HG02870 (cell line): ENCODE data around the gene THEM4.
"Not testable (repeated sequence)": the region's sequence is repeated elsewhere in the genome, so short reads cannot be mapped to it uniquely, and the experiment has no call there.

ENCODE experiments used
- ATAC-seq: cut with Tn5 transposase; IDR thresholded peaks from one replicate; pipeline ENCODE4 v1.9.1; 2021; ENCODE audit warnings: mild to moderate bottlenecking, moderate library complexity; ENCODE audit not compliant: unreplicated experiment

The THEM4 gene

GRCh38 chr1:151860504-151861187, 48.7 kb downstream of the THEM4 start:
- no peak for ATAC-seq

GRCh38 chr1:151859891-151860293, 49.4 kb downstream of the THEM4 start:
- ATAC-seq: no peak

GRCh38 chr1:151858886-151859665, 50.2 kb downstream of the THEM4 start:
- no peak for ATAC-seq

DNA sequence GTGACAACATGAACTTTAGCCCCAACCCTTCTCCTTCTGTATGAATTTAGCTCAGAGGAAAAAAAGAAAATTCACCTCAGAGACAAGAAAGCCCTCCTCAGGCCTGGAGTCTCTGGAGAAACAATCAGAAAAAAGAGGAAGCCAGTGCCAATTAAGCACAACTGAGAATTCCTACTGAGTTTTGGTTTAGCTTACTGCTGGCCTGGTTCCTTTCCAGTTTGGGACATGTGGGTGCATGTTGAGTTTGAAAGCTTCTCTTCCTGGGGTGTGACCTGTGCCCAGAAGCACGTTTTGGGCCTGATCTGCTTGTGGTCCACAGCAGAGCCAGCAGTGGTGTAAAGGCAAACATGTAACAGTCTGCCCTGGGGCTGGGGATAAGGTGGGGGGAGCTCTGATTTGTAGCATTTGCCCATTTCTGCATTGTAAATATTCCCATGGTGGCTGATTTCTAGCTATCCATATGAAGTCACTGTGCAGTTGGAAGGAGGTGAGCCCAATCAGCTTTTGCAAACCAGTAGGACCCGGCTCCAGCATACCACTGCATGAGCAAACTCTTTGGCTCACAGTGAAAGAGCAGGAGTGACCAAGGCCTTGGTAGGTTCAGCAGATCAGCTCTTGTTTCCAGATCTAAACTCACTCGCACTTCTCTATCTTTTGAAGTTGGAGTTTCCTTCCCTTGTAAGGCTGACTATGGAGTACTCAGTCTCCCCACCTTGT, 51.1 kb downstream of the THEM4 start:
- no peak for ATAC-seq

- no peak for ATAC-seq
These were observed 53.4 kb downstream of the THEM4 start for GRCh38 chr1:151855933-151856332.

GRCh38 chr1:151855516-151855915, 53.8 kb downstream of the THEM4 start:
- not testable (repeated sequence) for ATAC-seq

- no peak for ATAC-seq
These were observed 54.7 kb downstream of the THEM4 start for GRCh38 chr1:151854658-151855057.

DNA sequence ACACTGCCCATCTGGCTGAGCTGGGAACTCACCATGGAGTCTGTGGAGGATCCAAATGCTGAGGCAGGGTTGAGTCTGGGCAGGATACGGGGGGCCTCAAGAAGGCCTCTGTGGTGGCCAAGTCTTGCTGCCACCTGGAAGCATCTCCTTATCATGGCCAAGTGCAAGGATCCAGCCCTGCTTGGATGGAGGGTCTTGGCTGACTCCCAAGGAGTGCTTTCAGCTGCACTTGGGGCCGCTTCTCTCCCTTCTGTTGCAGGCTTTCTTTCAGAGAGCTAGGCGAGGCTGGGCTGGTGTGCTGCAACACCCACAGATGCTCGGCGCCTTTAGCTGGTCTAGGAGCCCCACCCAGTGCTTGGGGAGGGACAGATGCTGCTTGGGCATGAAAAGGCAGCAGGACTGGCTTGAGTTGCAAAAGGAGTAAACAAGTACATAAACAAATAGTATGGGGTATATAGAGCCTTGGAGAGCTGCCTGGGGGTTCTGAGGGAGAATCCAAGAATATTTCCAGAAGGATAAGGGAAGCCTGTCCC, 55.8 kb downstream of the THEM4 start, which contains the start of gene THEM5:
Gene THEM5, minus strand, starts transcription at position 302 of the 533 bp plus-strand sequence. Its CDS starts 147 bp downstream, at position 155.
- ATAC-seq: no peak

DNA sequence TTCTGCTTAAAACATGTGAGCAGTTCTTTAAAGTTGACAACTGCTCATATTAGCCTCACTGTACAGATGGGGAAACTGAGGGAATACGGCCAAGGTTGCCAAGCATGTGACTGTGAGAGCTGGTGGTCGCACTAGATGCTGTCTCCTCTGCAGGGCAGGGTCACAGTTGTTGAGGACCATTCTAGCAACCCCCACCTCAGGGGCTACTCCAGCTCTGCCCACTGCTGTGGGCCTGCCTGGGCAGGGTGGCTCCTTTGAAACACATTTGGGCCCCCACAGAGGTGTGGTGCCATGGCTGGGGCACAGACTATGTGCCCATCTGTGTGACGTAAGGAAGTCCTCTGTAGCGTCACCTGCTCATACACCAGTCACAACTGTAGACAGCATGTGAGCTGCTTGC, 56.6 kb downstream of the THEM4 start:
- no peak for ATAC-seq

DNA sequence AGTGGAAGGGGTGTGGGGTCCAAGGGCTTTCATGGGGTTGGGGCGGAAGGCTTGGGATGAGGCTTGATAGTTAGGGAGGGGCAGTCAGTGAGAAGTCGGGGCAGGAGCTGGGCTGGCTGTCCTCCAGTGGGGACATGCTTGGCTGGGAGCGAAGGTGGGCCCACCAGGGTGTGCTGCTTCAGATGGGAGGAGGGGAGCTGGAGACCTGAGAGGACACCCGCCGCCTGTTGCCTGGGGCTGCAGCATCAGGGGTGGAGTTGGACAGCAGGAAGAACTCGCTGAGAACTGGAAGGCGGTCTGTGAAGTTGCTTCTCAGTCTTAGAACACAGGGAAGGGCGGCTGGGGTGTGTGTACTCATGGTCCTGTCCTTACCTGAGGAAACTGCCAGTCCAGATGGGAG, 57.4 kb downstream of the THEM4 start:
- ATAC-seq: no peak

- no peak for ATAC-seq
These were observed 59.4 kb downstream of the THEM4 start for GRCh38 chr1:151849871-151850270.

GRCh38 chr1:151849126-151849525, 60.2 kb downstream of the THEM4 start:
- no peak for ATAC-seq

DNA sequence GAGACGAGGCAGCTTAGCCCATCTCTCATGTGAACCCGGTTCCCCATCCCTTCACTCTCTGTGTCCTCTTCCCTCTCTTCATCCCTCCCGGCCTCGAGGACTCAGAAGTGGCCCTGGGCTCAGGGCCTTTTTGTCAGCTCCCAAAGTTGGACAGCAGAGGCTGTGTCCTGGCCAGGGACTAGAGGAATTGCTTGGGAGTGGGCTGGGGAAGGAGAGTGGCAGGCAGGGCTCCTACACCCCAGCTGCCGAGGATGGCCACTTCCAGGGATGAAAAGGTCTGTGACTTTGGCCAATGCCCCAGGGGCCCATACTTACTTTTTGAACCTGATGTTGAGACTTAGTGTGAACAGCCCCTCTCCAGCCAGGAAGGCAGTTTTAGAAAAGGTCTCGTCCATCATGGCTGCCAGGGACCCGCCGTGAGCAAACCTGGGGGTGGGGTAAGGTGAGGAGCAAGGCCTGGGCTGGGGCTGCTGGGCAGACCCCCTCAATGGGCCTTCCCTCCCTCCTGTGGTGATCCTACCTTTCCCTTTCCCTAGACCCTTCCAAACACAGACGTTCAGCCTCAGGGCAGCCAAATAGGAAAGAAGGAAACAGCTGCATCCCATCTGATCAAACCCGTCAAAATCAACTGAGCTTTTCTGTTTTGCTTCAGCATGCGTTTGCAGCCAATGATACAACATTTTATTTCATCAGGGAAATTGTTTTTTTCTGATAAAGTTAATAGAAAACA, 61.3 kb downstream of the THEM4 start:
- no peak for ATAC-seq

- ATAC-seq: no peak
These were observed 62.5 kb downstream of the THEM4 start for GRCh38 chr1:151846686-151847237.

DNA sequence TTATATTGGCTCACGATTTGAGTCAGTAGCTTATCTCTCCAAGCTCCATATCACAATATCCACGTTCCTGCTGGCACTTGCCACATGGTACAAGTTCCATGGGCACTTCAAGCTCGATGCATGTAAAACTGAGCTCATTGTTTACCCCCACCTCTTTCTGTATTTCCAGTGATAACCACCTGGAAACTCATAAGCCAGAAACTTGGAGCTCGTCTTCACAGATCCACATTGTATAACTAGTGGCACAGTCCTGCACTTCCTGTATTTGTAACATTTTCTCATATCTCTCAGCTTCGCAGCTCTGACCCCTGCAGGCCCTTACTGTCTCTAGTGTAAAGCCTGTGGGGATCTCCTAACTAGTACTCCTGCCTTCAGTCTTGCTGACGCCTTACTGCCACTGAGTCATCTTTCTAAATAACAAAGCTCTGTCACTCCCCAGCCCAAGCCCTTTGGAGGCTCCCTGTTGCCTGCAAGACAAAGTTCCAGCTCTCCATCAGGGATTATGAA, 63.2 kb downstream of the THEM4 start:
- no peak for ATAC-seq

- no peak for ATAC-seq
These were observed 65.9 kb downstream of the THEM4 start for GRCh38 chr1:151843398-151843797.

- ATAC-seq: no peak
These were observed 68.2 kb downstream of the THEM4 start for GRCh38 chr1:151841141-151841540.

- ATAC-seq: no peak
These were observed 68.9 kb downstream of the THEM4 start for GRCh38 chr1:151840421-151840820.

GRCh38 chr1:151839457-151840403, 69.6 kb downstream of the THEM4 start, which contains the start of gene C2CD4D:
TSS of gene C2CD4D (minus strand) at chr1:151839820. CDS start at chr1:151838989, 831 bp downstream.
- ATAC-seq: peak; percentile 45
